H1 (cell line): Measurements from ENCODE around the gene RBMS1.

Source experiments
- CEBPB ChIP-seq: IDR thresholded peaks from 2 replicates; pipeline ENCODE4 v1.6.1; 2012; ENCODE audit warnings: low read depth, low read length
- CREB1 ChIP-seq: IDR thresholded peaks from 2 replicates; pipeline ENCODE4 v1.6.1; 2012; ENCODE audit warnings: inconsistent platforms
- CTCF ChIP-seq, 3 experiments: IDR thresholded peaks; 1 replicate in 2 of 3; 2 replicates in 1 of 3; pipeline versions ENCODE4 v1.5.1 to v1.6.1; 2011; ENCODE audit warnings: low read length in 3 of 3, mild to moderate bottlenecking in 3 of 3, inconsistent platforms in 2 of 3, low read depth in 1 of 3, moderate library complexity in 1 of 3; ENCODE audit not compliant: insufficient read depth in 1 of 3; ENCODE audit errors: control extremely low read depth in 1 of 3
- EGR1 ChIP-seq: IDR thresholded peaks from 2 replicates; pipeline ENCODE4 v1.6.1; 2011; ENCODE audit warnings: low read depth, low read length, borderline replicate concordance
- EZH2 ChIP-seq: fragments of 200-600 bp; sonication (generic); IDR thresholded peaks from 2 replicates; pipeline ENCODE4 v1.7.1; 2012; ENCODE audit warnings: low read depth, mild to moderate bottlenecking, moderate library complexity, low read length, inconsistent platforms; ENCODE audit not compliant: severe bottlenecking
- MAX ChIP-seq: IDR thresholded peaks from 2 replicates; pipeline ENCODE4 v1.6.1; 2012; ENCODE audit warnings: inconsistent platforms
- POLR2A ChIP-seq, 2 experiments: IDR thresholded peaks; 1 replicate in 1 of 2; 2 replicates in 1 of 2; pipeline ENCODE4 v1.6.1; 2011; ENCODE audit warnings: low read depth in 2 of 2, low read length in 2 of 2, mild to moderate bottlenecking in 2 of 2; ENCODE audit errors: control extremely low read depth in 1 of 2
- RFX5 ChIP-seq: IDR thresholded peaks from 2 replicates; pipeline ENCODE4 v1.6.1; 2011; ENCODE audit warnings: low read depth, low read length, improper control_type of control experiment, borderline replicate concordance

- no peak for TF ChIP-seq POLR2A (IDR thresholded peaks at IDR 0.05; ENCODE audit: control extremely low read depth in 1 of 2, low read depth in 2 of 2, low read length in 2 of 2)
- no peak for TF ChIP-seq CEBPB
- no peak for TF ChIP-seq RFX5
- no peak for TF ChIP-seq CTCF (IDR thresholded peaks at IDR 0.05; ENCODE audit: control extremely low read depth in 1 of 3, insufficient read depth in 1 of 3, low read depth in 1 of 3, low read length in 3 of 3)
- no peak for TF ChIP-seq EGR1
- no peak for TF ChIP-seq CREB1
- no peak for TF ChIP-seq MAX
- no peak for TF ChIP-seq EZH2
These were observed 40.3 kb downstream of the RBMS1 start for GRCh38 chr2:160453111-160453820.
